ENCODE data around the gene CXCR3.
"Not testable (repeated sequence)": the region's sequence is repeated elsewhere in the genome, so short reads cannot be mapped to it uniquely, and the experiment has no call there.

The CXCR3 gene

GRCh38 chrX:71609095-71609750 lies 9.1 kb downstream of the CXCR3 start:
- H3K27ac Mint-ChIP-seq, result peak overlapping the region; percentile 87
- peaks cover 53% of the 10 kb centered on the region for H3K4me1 Mint-ChIP-seq (ENCODE audit: low read depth)
- peaks cover 59% of the 10 kb centered on the region for H3K36me3 Mint-ChIP-seq (ENCODE audit: low read depth)
- peak overlapping the region; percentile 61 for H3K4me3 Mint-ChIP-seq
- H3K9me3 Mint-ChIP-seq, result no peaks in the 10 kb centered on the region
- no peaks in the 10 kb centered on the region for H3K27me3 Mint-ChIP-seq (ENCODE audit: low read depth)

GRCh38 chrX:71607488-71607887 lies 10.8 kb downstream of the CXCR3 start:
- Mint-ChIP-seq H3K4me3 (no peak overlapping the region), H3K9me3 (no peaks in the 10 kb centered on the region), H3K27ac (peak overlapping the region; percentile 86), H3K36me3 (ENCODE audit: low read depth) (peaks cover 66% of the 10 kb centered on the region), H3K27me3 (ENCODE audit: low read depth) (no peaks in the 10 kb centered on the region), H3K4me1 (ENCODE audit: low read depth) (peaks cover 55% of the 10 kb centered on the region)

- Mint-ChIP-seq H3K9me3 (no peaks in the 10 kb centered on the region), H3K4me3 (peak overlapping the region; percentile 46), H3K36me3 (ENCODE audit: low read depth) (peaks cover 70% of the 10 kb centered on the region), H3K4me1 (ENCODE audit: low read depth) (peaks cover 54% of the 10 kb centered on the region), H3K27ac (peak overlapping the region; percentile 86), H3K27me3 (ENCODE audit: low read depth) (no peaks in the 10 kb centered on the region)
These were observed 11.6 kb downstream of the CXCR3 start for GRCh38 chrX:71606536-71607216.

- H3K4me3 Mint-ChIP-seq, result no peak overlapping the region
- peak overlapping the region; percentile 77 for H3K27ac Mint-ChIP-seq
- H3K4me1 Mint-ChIP-seq (ENCODE audit: low read depth), result peaks cover 48% of the 10 kb centered on the region
- H3K9me3 Mint-ChIP-seq, result no peaks in the 10 kb centered on the region
- peaks cover 63% of the 10 kb centered on the region for H3K36me3 Mint-ChIP-seq (ENCODE audit: low read depth)
- no peaks in the 10 kb centered on the region for H3K27me3 Mint-ChIP-seq (ENCODE audit: low read depth)
These were observed 13.3 kb downstream of the CXCR3 start for GRCh38 chrX:71604796-71605568.

GRCh38 chrX:71604141-71604540 lies 14.2 kb downstream of the CXCR3 start:
- Mint-ChIP-seq H3K4me1 (ENCODE audit: low read depth) (peaks cover 43% of the 10 kb centered on the region), H3K27me3 (ENCODE audit: low read depth) (no peaks in the 10 kb centered on the region), H3K27ac (no peak overlapping the region), H3K4me3 (no peak overlapping the region), H3K36me3 (ENCODE audit: low read depth) (peaks cover 59% of the 10 kb centered on the region), H3K9me3 (no peaks in the 10 kb centered on the region)

GRCh38 chrX:71603618-71604017 lies 14.7 kb downstream of the CXCR3 start:
- H3K9me3 Mint-ChIP-seq, result no peaks in the 10 kb centered on the region
- H3K27me3 Mint-ChIP-seq (ENCODE audit: low read depth), result no peaks in the 10 kb centered on the region
- peaks cover 54% of the 10 kb centered on the region for H3K36me3 Mint-ChIP-seq (ENCODE audit: low read depth)
- no peak overlapping the region for H3K27ac Mint-ChIP-seq
- peaks cover 39% of the 10 kb centered on the region for H3K4me1 Mint-ChIP-seq (ENCODE audit: low read depth)
- no peak overlapping the region for H3K4me3 Mint-ChIP-seq

GRCh38 chrX:71599965-71600364 lies 18.3 kb downstream of the CXCR3 start:
- Mint-ChIP-seq H3K4me3 (no peak overlapping the region), H3K4me1 (ENCODE audit: low read depth) (peaks cover 15% of the 10 kb centered on the region), H3K27ac (no peak overlapping the region), H3K36me3 (ENCODE audit: low read depth) (peaks cover 43% of the 10 kb centered on the region), H3K27me3 (ENCODE audit: low read depth) (no peaks in the 10 kb centered on the region), H3K9me3 (no peaks in the 10 kb centered on the region)

GRCh38 chrX:71593210-71593609 lies 25.1 kb downstream of the CXCR3 start:
- H3K27ac Mint-ChIP-seq; H3K4me1 Mint-ChIP-seq (ENCODE audit: low read depth); H3K4me3 Mint-ChIP-seq; H3K9me3 Mint-ChIP-seq; H3K27me3 Mint-ChIP-seq (ENCODE audit: low read depth): not testable (repeated sequence)
- H3K36me3 Mint-ChIP-seq (ENCODE audit: low read depth), result peaks cover 14% of the 10 kb centered on the region

GRCh38 chrX:71586929-71587328 lies 31.4 kb downstream of the CXCR3 start:
- H3K36me3 Mint-ChIP-seq (ENCODE audit: low read depth), result peaks cover 13% of the 10 kb centered on the region
- H3K4me3 Mint-ChIP-seq, result no peak overlapping the region

GRCh38 chrX:71581210-71581609 lies 37.1 kb downstream of the CXCR3 start:
- no peak overlapping the region for H3K4me3 Mint-ChIP-seq
- no peaks in the 10 kb centered on the region for H3K27me3 Mint-ChIP-seq (ENCODE audit: low read depth)
- H3K4me1 Mint-ChIP-seq (ENCODE audit: low read depth), result peaks cover 4% of the 10 kb centered on the region
- H3K9me3 Mint-ChIP-seq, result no peaks in the 10 kb centered on the region
- H3K36me3 Mint-ChIP-seq (ENCODE audit: low read depth), result peaks cover 15% of the 10 kb centered on the region
- H3K27ac Mint-ChIP-seq, result no peak overlapping the region

More at GRCh38 chrX:71586929-71587328, 31.4 kb downstream of the CXCR3 start:
- H3K4me1 Mint-ChIP-seq (ENCODE audit: low read depth), result peaks cover 10% of the 10 kb centered on the region
- no peaks in the 10 kb centered on the region for H3K9me3 Mint-ChIP-seq
- H3K27me3 Mint-ChIP-seq (ENCODE audit: low read depth), result no peaks in the 10 kb centered on the region
- H3K27ac Mint-ChIP-seq, result peak overlapping the region; percentile 44

GRCh38 chrX:71579990-71580380 lies 38.3 kb downstream of the CXCR3 start:
- Mint-ChIP-seq H3K27me3 (ENCODE audit: low read depth) (no peaks in the 10 kb centered on the region), H3K4me1 (ENCODE audit: low read depth) (peaks cover 3% of the 10 kb centered on the region), H3K27ac (no peak overlapping the region), H3K9me3 (no peaks in the 10 kb centered on the region), H3K4me3 (no peak overlapping the region), H3K36me3 (ENCODE audit: low read depth) (peaks cover 15% of the 10 kb centered on the region)

- Mint-ChIP-seq H3K4me1 (ENCODE audit: low read depth) (peaks cover 3% of the 10 kb centered on the region), H3K27ac (peak overlapping the region; percentile 57), H3K9me3 (no peaks in the 10 kb centered on the region), H3K4me3 (no peak overlapping the region), H3K27me3 (ENCODE audit: low read depth) (no peaks in the 10 kb centered on the region), H3K36me3 (ENCODE audit: low read depth) (peaks cover 18% of the 10 kb centered on the region)
These were observed 38.9 kb downstream of the CXCR3 start for GRCh38 chrX:71579136-71579989.

- H3K9me3 Mint-ChIP-seq, result no peaks in the 10 kb centered on the region
- H3K27ac Mint-ChIP-seq, result no peak within 1 kb of the TSS
- peaks cover 3% of the 10 kb centered on the region for H3K4me1 Mint-ChIP-seq (ENCODE audit: low read depth)
- no peak within 1 kb of the TSS for H3K4me3 Mint-ChIP-seq
- peaks cover 24% of the 10 kb centered on the region for H3K36me3 Mint-ChIP-seq (ENCODE audit: low read depth)
- no peaks in the 10 kb centered on the region for H3K27me3 Mint-ChIP-seq (ENCODE audit: low read depth)
These were observed 39.8 kb downstream of the CXCR3 start, which contains the start of gene GCNA for GRCh38 chrX:71578253-71579135. Gene GCNA (plus strand): TSS chrX:71578437. CDS start chrX:71580822, 2,385 bp downstream.

All from T-helper 1 cell treated with Interleukin-12 subunit alpha and Interleukin-12 subunit beta and Interleukin-4 antibody, amounts not matched to agents 30 μg/mL and 1 μg/mL, for 36 hours (primary cell).